Vagina (tissue), 2 donors: ENCODE measurements around the gene ITGA6.
A peak's percentile ranks its signal among the peaks of the same experiment; 100 is the strongest.

ENCODE experiments used
- CTCF ChIP-seq, 3 experiments: fragments of 450-650 bp in 2 of 3; fragments of 200-600 bp in 1 of 3; sonication (generic) in 1 of 3; IDR thresholded peaks; one replicate each; pipeline ENCODE4 v1.5.1; 2017 to 2019; ENCODE audit warnings: antibody characterized with exemption in 3 of 3, mild to moderate bottlenecking in 2 of 3, moderate library complexity in 2 of 3
- POLR2A ChIP-seq, 2 donors: fragments of 450-650 bp; IDR thresholded peaks; one replicate each; pipeline ENCODE4 v1.6.1; 2017; ENCODE audit warnings: antibody characterized with exemption in 2 of 2, mild to moderate bottlenecking in 2 of 2, moderate library complexity in 2 of 2
- POLR2AphosphoS5 ChIP-seq, 2 donors: sonication (generic); formaldehyde crosslinking; IDR thresholded peaks; one replicate each; pipeline ENCODE4 v1.9.0; 2017; ENCODE audit warnings: antibody characterized with exemption in 2 of 2, mild to moderate bottlenecking in 2 of 2, low read depth in 1 of 2; ENCODE audit not compliant: insufficient read depth in 1 of 2

- TF ChIP-seq POLR2A (IDR thresholded peaks at IDR 0.05): no peak
- TF ChIP-seq CTCF (IDR thresholded peaks at IDR 0.05): no peak
- peak in 1 of 2 donors; percentile 39 for TF ChIP-seq POLR2AphosphoS5 (IDR thresholded peaks at IDR 0.05; ENCODE audit: insufficient read depth in 1 of 2, low read depth in 1 of 2)
These were observed 23.4 kb upstream of the ITGA6 start for GRCh38 chr2:172403881-172404468.
